Right lobe of liver (tissue), 4 donors: ENCODE results near the gene ADARB1.

Experiments
- CTCF ChIP-seq, 4 donors: fragments of 200-600 bp in 3 of 4; fragments of 450-650 bp in 1 of 4; IDR thresholded peaks; one replicate each; pipeline versions ENCODE4 v1.5.1 to v1.8.0; 2016 to 2022; ENCODE audit warnings: antibody characterized with exemption in 4 of 4, mild to moderate bottlenecking in 2 of 4
- POLR2A ChIP-seq: fragments of 450-650 bp; IDR thresholded peaks from one replicate; pipeline ENCODE4 v1.6.1; 2017; ENCODE audit warnings: antibody characterized with exemption, mild to moderate bottlenecking
- donor health status: DM: no; HTN: no; CAD: no.
- donor health status: DM: no; HTN: no; CAD: no.
- donor health status: DM: no; HTN: yes; CAD: no.

- no peak for TF ChIP-seq CTCF (IDR thresholded peaks at IDR 0.05)
- TF ChIP-seq POLR2A = no peak
Measured at GRCh38 chr21:45153358-45154318, 79.3 kb downstream of the ADARB1 start.
